HG03342 (cell line): ENCODE results near the gene USP2.
"Not testable (repeated sequence)": the region's sequence is repeated elsewhere in the genome, so short reads cannot be mapped to it uniquely, and the experiment has no call there.

Experiments used
- ATAC-seq: cut with Tn5 transposase; IDR thresholded peaks from one replicate; pipeline ENCODE4 v1.9.1; 2021; ENCODE audit warnings: mild to moderate bottlenecking, moderate library complexity; ENCODE audit not compliant: unreplicated experiment

The USP2 gene

GRCh38 chr11:119414321-119414720 is 32.8 kb upstream of the USP2 start:
- no peak for ATAC-seq

- ATAC-seq, result no peak
Measured at GRCh38 chr11:119412072-119412471, 30.6 kb upstream of the USP2 start.

- ATAC-seq, result no peak
Measured at GRCh38 chr11:119410501-119410900, 29.0 kb upstream of the USP2 start.

DNA sequence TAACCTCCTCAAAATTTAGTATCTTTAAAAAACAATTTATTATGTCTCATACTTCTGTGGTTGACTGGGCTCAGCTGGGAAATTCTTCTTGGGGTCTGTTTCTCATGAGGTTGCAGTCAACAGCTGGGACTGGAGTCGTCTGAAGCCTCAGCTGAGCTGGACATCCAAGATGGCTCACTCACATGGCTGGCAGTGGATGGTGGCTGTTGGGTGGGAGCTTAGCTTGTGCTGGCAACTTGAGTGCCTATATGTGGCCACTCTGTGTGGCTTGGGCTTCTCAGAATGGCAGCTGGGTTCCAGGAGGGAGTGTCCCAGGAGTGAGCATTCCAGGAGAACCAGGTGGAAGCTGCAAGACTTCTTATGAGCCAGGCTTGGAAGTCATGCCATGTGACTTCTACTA is 28.2 kb upstream of the USP2 start:
- ATAC-seq, result no peak

GRCh38 chr11:119406005-119406404 is 24.5 kb upstream of the USP2 start:
- ATAC-seq, result no peak

GRCh38 chr11:119405448-119405847 is 24.0 kb upstream of the USP2 start:
- ATAC-seq, result not testable (repeated sequence)

GRCh38 chr11:119404872-119405271 is 23.4 kb upstream of the USP2 start:
- no peak for ATAC-seq

GRCh38 chr11:119403021-119403420 is 21.5 kb upstream of the USP2 start:
- no peak for ATAC-seq

DNA sequence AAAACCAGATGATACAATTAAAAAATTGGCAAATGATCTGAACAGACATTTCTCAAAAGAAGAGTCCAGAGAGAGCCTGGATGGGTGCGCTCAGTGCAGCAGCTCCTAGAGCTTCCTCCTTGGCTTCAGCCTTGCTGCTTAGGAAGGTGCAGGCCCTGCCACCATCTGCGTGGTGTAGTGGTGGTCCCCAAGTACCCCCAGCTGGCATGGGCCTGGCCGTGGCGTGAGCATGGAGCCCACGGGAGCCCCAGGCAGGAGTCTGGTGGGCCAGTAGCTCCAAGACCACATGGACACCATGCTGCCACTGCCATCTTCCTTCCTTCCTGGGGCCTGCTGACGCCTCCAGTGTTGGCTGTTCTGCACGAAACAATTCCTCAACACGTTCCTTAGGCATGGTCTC is 21.0 kb upstream of the USP2 start:
- ATAC-seq, result no peak

GRCh38 chr11:119400860-119401259 is 19.4 kb upstream of the USP2 start:
- no peak for ATAC-seq

DNA sequence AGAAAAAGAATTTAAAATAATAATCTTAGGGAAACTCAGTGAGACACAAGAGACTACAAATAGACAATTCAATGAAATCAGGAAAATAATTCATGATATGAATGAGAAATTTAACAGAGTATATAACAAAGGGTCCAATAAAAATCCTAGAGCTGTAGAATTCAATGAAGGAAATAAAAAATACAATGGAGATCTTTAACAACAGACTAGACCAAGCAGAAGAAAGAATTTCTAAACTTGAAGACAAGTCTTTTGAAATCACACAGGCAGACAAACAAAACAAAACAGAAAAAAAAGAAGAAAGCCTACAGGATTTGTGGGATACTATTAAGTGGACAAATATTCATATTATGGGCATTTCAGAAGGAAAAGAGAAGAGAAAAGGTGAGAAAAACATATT is 16.2 kb upstream of the USP2 start:
- no peak for ATAC-seq

DNA sequence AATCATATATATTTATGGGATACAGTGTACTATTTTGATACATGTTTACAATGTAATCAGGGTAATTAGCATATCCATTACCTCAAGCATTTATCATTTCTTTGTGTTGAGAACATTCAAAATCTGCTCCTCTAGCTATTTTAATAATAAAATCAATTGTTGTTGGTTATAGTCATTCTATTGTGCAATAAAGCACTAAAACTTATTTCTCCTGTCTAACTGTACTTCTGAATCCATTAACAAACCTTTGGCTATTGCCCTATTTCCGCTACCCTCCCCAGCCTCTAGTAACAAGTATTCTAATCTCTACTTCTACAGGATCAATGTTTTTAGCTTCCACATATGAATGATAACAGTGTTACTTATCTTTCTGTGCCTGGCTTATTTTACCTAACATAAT is 15.3 kb upstream of the USP2 start:
- no peak for ATAC-seq

DNA sequence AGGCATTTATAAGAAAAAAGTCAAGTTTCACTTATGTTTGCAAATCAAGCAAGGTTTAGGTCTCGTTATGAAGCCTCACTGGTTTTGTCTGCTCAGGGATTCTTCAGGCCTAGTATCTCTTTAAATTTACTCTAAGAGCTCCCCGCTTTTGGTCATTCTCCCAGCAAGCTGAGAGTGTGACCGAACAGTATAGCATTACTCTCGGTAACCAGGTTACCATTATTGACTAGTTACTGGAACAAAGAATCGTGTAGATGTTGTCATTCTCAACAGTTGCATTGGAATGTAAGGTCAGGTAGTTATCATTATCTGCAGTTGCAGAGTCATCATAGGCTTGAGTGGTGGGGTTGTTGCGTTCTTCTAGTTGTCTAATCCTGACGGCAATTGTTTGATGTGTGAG is 9.8 kb upstream of the USP2 start:
- no peak for ATAC-seq

DNA sequence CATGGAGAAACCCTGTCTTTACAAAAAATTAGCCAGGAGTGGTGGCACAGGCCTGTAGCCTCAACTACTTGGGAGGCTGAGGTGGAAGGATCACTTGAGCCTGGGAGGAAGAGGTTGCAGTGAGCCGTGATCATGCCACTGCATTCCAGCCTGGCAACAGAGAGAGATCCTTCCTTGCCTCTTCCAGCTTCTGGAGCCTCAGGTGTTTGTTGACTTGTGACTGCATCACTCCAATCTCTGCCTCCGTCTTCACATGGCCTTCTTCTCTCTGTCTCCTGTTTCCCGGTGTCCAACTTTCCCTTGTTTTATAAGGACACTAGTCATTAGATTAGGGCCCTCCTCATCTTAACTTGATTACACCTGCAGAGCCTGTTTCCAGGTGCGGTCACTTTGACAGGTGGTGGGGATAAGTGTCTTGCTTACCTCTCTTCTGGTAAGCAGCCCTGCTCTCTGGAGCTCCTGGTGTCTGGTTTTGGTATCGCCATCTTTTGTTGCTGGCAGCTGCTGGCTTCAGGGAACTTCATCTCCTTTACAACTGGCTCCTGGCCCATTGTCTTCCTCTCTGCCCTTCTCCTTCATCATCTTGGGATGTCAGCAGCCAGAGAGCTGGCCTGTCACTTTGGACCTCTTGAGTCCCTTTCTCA is 8.2 kb upstream of the USP2 start:
- no peak for ATAC-seq

- no peak for ATAC-seq
Measured at GRCh38 chr11:119388103-119388502, 6.6 kb upstream of the USP2 start.

- no peak for ATAC-seq
Measured at GRCh38 chr11:119384332-119384731, 2.8 kb upstream of the USP2 start.

- ATAC-seq, result not testable (repeated sequence)
Measured at GRCh38 chr11:119382513-119382912, 1.0 kb upstream of the USP2 start.

DNA sequence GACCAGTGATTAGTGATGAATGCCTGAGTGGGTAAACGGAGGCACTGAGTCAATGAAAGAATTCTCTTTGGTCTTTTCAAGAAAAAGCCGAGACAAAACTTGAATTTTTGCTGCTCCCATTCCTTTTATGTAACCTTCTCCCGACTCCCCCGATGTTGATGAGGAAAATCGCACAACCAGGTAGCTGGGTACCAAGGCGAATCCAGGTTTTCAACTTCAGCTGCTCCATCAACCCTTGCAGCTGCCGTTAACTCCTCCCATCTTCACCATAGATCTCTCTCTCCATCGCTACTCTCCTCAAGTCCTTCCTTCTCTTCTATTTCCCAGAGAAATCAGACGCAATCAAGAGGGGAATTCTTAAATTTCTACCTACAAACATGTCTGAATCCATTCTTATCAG is 611 bp upstream of the USP2 start:
- ATAC-seq, result no peak

GRCh38 chr11:119380827-119381180 is 686 bp downstream of the USP2 start:
- no peak for ATAC-seq

DNA sequence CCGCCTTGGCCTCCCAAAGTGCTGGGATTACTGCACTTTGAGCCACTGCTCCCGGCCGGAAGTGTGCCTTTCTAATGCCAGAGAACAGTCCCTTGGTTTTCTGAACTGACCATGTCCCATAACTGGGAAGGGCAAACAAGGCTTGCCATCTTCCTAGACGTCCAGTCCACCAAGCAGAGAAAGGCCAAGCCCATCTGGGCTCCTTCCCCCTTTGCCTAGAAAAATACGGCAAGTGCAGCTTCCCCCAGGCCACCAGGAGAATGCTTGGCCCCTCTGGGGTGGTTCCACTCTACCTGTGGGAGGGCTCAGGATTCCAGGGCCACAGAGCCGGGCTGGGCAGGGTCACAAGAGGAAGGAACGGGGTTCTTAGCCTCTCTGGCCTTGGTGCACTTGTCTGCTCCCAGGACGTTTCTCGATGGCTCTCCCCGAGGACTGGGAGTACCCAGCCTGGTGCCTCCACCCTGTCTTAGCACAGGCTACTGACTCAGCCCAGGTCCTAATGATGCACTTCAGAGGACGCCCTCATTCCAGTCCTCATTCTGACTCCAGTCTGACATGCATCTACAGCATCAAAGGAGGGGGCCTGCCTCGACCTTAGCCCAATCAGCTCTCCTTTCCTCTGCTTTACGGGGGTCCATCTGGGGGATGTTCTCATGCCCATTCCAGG is 1.2 kb downstream of the USP2 start:
- ATAC-seq, result no peak

GRCh38 chr11:119378851-119379465 is 2.5 kb downstream of the USP2 start:
- ATAC-seq, result no peak

- ATAC-seq, result no peak
Measured at GRCh38 chr11:119377961-119378667, 3.4 kb downstream of the USP2 start.
